GM12891 (cell line): Measurements from ENCODE around the gene PSTPIP2.

Experiments used
- DNase-seq: peaks from one replicate; pipeline ENCODE4 v3.0.0; 2011; ENCODE audit warnings: low spot score; ENCODE audit not compliant: insufficient read length
- FAIRE-seq: peaks from 2 replicates; lab custom pipeline; 2011; peaks lifted over from hg19 to GRCh38; lab: Jason Lieb, UNC
- PAX5 ChIP-seq: IDR thresholded peaks from 2 replicates; pipeline ENCODE4 v1.6.1; 2011; ENCODE audit warnings: low read length, moderate library complexity, mild to moderate bottlenecking; ENCODE audit not compliant: insufficient read depth, severe bottlenecking
- POLR2A ChIP-seq: IDR thresholded peaks from 2 replicates; pipeline ENCODE4 v1.6.1; 2011; ENCODE audit warnings: low read depth, low read length, control low read depth
- POLR2AphosphoS5 ChIP-seq: IDR thresholded peaks from 2 replicates; pipeline ENCODE4 v1.6.1; 2011; ENCODE audit warnings: low read depth, low read length, control low read depth
- POU2F2 ChIP-seq: IDR thresholded peaks from 2 replicates; pipeline ENCODE4 v1.6.1; 2011; ENCODE audit warnings: low read depth, mild to moderate bottlenecking, control low read depth, low read length, moderate library complexity
- SPI1 ChIP-seq: IDR thresholded peaks from 2 replicates; pipeline ENCODE4 v1.6.1; 2011; ENCODE audit warnings: low read depth, low read length, control low read depth
- TAF1 ChIP-seq: IDR thresholded peaks from 2 replicates; pipeline ENCODE4 v1.6.1; 2011; ENCODE audit warnings: low read depth, low read length, control low read depth

Gene PSTPIP2

DNA sequence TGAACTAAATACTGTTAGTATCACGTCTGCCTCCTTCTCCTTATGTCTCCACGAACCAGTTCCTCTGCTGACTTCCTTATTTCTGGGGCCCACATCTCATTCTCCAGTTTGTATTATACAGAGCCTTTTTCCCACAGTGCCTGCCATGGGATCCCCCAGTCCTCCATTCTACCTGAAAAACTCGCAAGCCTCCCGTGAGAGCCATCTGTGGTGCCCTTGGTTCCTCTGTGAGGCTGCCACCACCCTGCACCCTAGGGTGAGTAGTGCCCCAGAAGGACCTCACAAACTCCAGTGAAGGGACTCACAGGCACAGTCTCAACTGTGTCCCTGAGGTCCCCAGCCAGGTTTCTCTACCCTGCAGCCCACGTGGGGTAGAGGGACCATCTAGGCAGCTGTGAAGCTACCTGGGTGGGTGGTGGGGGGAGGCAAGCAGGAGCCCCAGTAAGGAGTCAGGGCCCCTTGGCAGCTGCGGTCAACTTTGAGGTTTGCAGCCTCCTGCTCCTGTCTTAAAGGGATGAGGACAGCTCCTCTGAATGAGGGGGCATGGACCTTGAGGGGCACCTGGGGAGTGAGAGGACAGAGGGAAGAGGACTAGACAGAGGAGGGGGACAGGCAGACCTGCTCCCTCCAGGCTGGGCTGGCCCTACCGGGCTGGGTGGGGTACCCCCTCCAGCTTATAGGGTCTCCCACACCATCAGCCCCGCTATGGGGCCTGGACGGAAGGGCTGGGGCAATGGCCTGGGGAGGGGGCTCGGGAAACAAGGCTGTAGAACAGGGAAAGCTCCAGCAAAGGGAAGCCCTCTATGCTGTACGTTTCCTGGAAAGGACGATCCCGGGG lies 1.0 kb downstream of the PSTPIP2 start:
- FAIRE-seq (peak; percentile 52), DNase-seq (no peak)
- TF ChIP-seq SPI1 (peak; percentile 74), POLR2A (no peak)

DNA sequence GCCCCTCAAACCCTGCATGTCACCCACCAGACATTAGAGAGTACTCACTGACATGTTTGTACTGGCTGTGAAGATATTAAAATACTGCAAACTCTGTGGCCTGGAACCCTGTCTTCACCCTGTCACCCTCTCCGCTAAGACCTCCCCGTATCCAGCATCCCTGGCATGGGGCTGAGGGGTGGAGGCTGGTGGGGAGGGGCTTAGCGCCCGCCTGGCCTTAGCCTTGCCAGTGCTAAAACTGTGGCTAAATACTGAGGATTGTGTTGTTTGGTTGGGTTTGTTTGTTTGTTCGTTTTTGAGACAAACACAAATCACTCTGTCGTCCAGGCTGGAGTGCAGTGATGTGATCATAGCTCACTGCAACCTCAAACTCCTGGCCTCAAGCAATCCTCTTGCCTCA lies 1.8 kb downstream of the PSTPIP2 start:
- TF ChIP-seq POLR2A (no peak), TAF1 (no peak), POU2F2 (no peak), SPI1 (no peak), PAX5 (no peak), POLR2AphosphoS5 (no peak)
- DNase-seq (no peak), FAIRE-seq (peak; percentile 74)

DNA sequence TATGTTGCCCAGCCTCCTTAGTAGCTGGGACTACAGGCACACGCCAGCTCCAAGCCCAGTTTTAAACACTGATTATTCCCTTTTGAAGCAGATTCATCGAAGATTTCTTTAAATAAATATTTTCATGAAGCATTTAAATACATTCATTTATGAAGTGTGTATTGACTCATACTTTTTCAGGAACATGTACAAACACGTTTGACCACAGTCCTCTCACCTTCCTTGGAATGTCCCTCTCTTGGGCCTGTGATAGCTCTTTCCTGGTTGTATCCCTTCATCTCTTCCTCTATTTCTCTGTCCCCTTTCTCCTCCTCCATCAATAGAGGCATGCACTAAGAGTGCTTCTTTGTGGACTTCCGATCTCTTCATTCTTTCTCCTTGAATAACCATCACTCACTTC lies 2.5 kb downstream of the PSTPIP2 start:
- TF ChIP-seq SPI1 = 0 out of 2 replicates have a peak, but pooled peaks have one; percentile 16
- TF ChIP-seq PAX5 = no peak
- FAIRE-seq = peak; percentile 47

DNA sequence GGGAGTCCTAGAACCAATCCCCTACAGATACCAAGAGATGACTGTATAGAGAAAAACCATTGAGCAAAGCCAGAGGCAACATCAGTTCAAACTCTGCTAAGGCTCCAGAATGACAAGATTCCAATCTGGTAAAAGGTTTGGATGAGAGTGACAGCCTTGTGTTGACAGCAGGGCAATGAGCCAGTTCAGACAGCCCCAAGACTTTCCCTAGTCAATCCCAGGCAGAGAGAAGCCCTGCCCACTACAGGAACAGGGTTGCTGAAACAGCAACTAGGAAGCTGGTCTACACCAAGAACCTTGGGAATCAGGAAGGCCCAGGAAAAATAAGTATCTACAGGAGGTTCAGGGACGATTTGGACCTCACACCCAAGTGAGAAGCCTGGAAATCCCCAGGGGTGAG lies 3.3 kb downstream of the PSTPIP2 start:
- no peak for DNase-seq
- no peak for FAIRE-seq
- TF ChIP-seq PAX5 = no peak
- TF ChIP-seq POLR2AphosphoS5 = no peak
- TF ChIP-seq POLR2A = no peak
- TF ChIP-seq POU2F2 = no peak
- TF ChIP-seq SPI1 = no peak
- no peak for TF ChIP-seq TAF1

More for the DNA sequence above, 2.5 kb downstream of the PSTPIP2 start:
- DNase-seq = no peak

DNA sequence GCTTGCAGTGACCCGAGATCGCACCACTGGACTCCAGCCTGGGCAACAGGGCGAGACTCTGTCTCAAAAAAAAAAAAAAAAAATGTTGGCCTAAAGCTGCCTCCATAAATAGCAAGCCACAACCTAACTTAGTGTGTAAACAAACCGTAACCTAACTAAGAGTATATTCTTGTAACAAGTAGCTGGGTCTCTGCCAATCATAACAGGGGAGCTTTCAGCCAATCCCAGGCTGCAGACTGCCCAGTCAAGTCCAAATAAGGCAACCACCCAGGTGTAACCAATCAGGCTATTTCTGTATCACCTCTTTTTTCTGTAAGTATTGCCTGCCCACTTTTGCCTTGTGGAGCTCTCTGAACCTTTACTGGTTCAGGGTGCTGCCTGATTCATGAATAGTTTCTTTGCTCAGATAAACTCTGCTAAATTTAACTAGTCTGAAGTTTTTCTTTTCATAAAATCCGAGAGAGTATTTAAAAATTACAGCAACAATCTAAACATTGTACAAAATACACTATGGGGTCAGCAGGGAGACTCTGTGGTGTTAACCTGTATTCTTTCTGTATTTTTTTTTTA lies 4.5 kb downstream of the PSTPIP2 start:
- FAIRE-seq = no peak
- TF ChIP-seq PAX5 (no peak), POU2F2 (no peak), SPI1 (no peak)
- no peak for DNase-seq

DNA sequence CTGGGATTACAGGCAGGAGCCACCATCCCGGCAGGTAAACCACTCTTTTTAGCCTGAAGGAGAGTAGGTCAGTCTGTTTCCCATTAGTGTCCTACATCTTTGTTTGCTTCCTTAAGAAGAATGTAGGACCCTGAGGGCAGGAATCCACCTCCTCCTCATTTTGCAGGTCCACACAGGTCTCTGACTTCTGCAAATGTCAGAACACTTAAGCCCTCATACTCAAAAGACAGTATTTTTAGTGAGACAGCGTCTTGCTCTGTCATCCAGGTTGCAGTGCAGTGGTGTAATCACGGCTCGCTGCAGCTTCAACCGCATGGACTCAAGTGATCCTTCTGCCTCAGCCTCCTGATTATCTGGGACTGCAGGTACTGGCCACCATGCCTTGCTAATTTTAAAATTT lies 9.3 kb downstream of the PSTPIP2 start:
- FAIRE-seq = peak; percentile 13
- TF ChIP-seq TAF1 = no peak
- no peak for TF ChIP-seq POU2F2
- no peak for TF ChIP-seq POLR2A
- TF ChIP-seq PAX5 = no peak
- TF ChIP-seq SPI1 = no peak
- no peak for TF ChIP-seq POLR2AphosphoS5

DNA sequence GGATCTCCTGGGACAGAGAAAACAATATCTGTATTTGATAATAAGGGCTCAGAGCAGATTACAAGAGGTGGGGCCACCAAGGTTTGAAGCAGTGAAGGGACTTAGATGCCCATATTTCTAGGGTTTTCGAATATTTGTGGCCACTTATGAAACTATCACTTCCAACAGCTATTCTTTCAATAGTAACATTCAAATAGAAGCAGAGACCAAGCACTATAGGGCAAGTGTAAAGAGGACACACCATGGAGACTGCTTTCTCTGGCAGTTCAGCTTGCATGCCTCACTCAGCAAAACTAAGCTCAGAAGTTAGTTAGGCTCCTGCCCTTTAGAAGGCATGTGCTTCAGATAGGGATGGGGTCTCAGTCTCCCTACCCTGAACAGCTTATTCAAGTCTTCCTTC lies 10.3 kb downstream of the PSTPIP2 start:
- TF ChIP-seq POLR2AphosphoS5 (no peak), TAF1 (no peak), POLR2A (no peak), POU2F2 (no peak), SPI1 (no peak), PAX5 (no peak)
- DNase-seq (no peak), FAIRE-seq (peak; percentile 23)

More for the DNA sequence above, 9.3 kb downstream of the PSTPIP2 start:
- DNase-seq = no peak

DNA sequence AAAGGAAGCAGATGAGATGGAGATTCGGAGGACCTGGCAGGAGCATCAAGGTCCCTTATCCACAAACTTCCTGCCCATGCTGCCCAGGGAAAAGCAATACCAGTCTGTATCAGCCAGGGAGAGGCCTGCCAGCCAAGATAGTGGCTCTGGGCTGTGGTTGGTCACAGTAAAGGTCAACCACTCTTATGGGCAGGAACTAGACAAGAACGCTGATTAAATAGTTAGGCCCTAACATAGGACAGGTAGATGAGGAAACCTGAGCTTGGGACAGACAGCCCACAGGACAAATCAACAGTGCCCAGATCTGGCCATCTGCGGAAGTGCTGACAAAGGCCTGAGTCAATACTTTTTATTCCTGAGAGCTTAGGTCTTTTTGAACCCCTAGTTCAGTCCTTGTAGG lies 10.7 kb downstream of the PSTPIP2 start:
- no peak for DNase-seq
- TF ChIP-seq POLR2AphosphoS5 (no peak), SPI1 (no peak), POU2F2 (no peak), PAX5 (no peak), TAF1 (no peak), POLR2A (no peak)
- FAIRE-seq = peak; percentile 16

DNA sequence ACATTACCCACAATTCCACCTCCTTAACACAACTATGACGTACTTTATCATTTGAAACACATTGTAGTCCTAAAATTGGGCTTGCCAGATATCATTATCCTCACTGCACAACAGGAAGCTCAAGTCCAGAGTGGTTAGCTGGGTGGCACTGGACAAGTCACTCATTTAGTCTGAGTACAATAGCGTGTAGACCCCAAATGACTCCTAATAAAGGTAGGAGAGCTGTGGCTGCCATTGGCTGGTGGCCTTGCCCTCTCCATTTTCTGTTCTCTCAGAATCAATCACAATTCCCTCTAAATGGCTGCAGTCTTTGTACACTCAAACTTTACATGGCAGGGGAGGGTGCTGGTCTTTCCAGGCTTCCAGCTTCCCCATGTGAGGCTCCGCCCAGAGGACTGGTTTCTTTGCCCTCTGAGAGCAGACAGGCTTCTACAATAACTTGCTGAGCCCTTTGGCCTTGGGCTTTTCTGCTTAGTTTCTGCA lies 11.7 kb downstream of the PSTPIP2 start:
- no peak for FAIRE-seq

More for the DNA sequence above, 11.7 kb downstream of the PSTPIP2 start:
- TF ChIP-seq TAF1 (no peak), PAX5 (no peak), POLR2A (no peak), POU2F2 (no peak), POLR2AphosphoS5 (no peak), SPI1 (no peak)
- DNase-seq = no peak
